T-helper 2 cell (primary cell): ENCODE measurements around the gene CEP85.
A peak's percentile ranks its signal among the peaks of the same experiment; 100 is the strongest.
"Not testable (repeated sequence)": the region's sequence is repeated elsewhere in the genome, so short reads cannot be mapped to it uniquely, and the experiment has no call there.

Experiments used
- DNase-seq, 5 experiments: peaks; one replicate each; pipeline versions ENCODE4 v3.0.0 to v3.0.0-alpha.2; 2012 to 2022

The CEP85 gene

DNA sequence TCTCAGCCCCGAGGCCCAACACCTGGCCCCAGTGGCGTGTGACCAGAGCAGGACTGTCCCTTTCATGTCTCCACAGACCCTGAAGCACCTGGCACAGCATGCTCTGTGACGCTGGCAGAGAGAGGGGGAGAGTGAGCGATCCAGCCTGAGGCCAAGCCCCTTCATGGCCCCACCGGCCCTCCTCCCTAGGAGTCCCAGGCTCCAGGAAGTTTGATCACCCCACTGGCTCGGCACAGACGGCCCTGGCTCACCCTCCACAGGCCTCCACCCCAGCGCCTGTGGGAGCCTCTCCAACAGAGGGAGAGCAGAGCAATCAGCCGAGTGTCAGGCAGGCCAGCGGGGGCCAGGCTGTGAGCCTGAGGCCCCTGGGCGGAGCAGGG, 56.9 kb downstream of the CEP85 start:
- DNase-seq = no peak

DNA sequence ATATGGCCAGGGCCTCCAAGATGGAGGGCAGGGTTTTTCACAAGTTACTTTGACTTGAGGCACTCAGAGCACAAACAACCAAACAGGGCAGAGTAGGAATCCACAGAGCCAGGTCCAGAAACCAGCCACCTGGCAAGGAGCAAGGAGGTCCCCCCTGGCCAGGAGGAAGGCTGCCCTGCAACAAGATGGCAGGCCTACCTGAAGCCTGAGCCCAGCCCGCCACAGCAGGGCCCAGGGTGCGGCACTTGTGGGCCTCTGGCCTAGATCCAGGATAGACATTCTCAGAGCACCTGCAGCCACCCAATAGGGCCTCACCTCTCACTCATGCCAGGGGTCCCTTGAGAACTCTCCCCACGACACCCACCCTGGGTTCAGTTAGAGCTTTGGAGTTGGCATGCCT, 57.4 kb downstream of the CEP85 start:
- DNase-seq = no peak

DNA sequence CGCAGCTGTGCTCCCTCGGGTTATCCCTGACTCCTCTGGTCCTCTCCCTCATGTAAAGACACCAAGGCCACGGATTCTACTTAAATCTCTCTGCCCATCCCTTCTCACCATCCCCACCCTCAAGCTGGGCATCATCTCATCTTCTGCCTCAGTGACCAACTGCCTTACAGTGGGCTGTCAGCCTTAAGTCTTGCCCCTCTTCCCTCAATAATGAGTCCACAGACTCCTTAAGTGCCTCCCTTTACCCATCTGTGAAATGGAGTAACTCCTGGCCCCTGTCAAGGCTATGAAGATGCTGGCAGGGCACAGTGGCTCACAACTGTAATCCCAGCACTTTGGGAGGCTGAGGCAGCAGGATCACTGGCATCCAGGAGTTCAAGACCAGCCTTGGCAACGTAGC, 57.9 kb downstream of the CEP85 start:
- no peak for DNase-seq

DNA sequence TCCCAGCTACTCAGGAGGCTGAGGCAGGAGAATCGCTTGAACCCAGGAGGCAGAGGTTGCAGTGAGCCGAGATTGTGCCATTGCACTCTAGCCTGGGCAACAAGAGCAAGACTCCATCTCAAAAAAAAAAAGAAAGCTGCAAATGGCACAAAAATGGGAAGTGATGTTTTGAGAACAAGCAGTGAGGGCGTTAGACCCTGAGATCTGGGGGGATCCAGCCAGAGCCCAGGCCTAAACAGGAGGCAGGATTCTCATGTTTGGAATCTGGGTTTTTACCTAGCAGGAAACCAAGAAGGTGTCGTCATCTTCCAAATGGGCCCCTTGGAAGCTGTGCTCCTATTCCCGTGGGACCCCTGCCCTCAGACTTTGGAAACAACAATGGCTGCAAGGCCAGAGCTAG, 58.7 kb downstream of the CEP85 start:
- DNase-seq = not testable (repeated sequence)

DNA sequence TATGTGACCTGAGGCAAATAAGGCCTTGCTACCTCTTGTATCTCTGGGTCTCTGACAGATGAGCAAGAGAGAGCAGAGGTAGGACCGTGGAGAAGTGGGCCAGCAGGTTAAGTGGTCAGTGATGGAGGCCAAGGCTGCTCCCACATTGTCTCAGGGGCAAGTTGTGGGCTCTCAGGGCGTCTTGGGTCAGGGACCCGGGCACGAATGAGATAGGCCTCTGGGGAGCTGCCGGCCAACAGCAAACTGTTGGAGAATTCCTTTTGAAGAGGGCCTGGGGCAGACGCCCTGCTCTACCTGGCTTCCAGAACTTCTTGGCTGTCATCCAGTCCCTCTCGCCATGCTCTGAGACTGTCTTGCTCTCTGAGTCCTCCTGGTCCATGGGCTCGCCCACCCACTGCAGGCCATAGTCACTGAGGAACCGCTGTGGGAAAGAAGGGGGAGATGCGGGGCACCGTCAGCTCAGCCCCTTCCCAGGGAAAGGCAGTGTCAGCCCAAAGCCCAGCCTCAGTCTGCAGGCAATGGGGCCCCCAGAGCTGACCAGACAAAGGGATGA, 60.0 kb downstream of the CEP85 start:
- DNase-seq = no peak

DNA sequence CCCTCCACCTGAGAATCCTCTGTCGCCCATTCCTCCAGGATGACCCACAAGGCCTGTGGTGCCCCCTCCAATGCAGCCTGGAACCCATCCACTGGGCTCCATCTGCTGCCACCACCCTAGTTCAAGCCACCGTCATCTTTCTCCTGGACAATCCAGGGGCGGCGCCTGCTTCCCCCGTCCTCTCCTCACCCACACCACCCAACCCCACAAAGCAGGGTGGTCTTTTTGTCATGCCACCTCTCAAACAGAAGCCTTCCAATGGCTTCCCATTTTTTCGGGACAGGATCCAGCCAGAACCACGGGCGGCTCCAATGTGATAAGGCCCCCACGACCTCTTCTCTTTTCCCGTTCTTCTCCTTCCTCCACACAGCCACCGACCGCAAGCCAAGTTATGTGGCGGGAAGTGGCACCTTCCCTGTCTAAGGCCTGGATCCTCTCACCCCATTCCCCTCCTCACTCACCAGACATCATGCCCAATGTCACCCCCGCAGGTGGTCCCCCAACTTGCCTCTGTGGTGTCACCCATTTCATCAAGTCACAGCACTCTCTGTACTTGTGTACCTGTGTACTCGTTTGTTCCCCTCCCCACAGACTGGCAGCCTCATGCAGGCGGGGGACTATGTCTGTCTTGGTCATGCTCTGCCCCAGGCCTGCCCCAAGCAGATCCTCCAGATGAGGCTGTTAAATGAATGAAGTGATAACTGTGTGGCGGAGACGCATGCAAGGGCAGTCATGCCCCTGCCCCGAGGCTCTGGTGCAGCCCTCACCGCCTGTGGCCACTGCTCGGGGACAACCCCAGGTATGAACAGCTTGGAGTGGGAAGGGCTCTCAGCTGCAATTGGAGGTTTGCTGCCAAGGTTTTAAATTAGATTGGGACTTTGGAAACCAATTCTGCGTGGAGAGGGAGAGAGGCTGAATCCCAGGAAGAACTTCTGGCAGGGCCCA, 61.5 kb downstream of the CEP85 start:
- no peak for DNase-seq

DNA sequence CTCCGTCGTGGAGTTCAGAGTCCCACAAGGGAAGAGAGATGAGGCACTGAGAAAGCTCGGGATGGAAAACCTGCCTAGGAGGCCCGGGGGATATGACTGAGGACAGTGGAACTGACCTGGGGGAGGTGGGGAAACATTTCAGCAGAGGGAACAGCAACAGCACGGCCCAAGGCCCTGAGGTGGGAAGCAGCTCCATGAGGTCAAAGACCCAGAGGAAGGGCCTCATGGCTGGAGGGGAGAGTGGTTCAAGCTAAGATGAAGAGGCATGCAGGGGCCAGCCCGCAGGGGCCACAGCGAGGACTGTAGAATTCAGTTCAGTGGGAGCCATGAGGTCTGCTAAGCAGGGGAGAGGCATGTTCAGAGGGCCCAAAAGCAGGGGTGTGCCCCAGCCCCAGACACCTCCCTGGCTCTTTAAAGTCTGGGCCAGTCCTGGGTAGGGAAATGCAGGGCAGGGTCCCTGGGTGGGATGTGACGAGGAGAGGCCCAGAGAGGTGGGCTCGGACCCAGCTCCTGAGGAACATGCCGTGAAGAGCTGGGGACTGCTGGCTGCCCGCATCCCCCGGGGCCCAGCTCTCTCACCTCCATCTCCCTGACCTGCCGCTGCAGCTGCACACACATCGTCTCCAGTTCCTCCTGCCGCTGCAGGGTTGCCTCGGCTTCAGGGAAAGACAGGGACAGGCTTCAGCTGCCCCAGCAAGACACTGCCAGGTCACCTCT, 62.5 kb downstream of the CEP85 start:
- DNase-seq = no peak

DNA sequence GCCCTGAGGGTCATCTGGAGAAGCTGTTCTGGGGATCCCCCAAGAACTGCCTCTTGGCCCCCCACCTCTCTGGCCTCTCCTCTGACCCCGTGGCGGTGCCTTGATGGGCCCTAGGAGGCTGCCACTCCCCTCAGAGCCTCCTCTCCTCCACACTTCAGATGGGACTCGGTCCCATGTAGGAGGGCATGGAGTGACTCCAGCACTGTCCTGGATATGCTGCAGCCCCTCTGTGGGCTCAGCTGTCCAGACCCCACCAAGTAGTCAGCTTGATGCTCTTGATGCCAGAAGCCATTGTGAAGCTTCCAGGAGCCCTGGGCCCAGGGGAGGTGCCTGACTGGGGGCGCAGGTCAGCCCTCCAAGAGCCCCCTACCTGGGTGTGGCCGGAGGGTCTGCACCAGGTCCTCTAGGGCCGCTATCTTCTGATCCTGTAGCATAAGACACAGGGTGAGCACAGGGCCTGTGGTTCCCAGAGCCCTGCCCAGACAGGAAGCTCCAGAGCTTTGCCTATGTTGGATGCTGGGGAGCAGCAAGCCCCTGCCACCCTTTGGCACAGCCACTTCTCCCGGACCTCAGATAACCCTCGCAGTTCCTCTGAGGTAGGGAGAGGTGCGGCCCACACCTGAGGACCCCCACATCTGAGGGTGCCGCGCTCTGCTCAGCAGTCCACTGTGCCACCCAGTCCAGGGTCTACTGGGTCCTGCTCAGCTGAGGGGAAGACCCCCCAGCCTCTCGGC, 63.2 kb downstream of the CEP85 start:
- DNase-seq = no peak

DNA sequence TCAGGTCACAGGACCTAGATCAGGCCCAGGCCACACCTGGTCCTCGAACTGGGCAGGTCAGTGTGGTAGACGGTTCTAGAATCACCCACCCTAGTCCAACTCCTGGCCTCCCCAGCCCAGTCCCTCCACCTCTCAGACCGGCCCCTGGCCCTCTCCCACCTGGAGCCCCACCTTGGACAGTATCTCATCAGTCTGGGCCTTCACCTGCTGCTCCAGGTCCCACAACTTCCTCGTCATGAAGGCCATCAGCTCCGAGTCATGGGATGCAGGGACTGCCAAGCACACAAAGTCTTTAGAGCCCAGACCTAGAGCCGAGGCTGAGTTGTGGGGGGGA, 63.8 kb downstream of the CEP85 start:
- DNase-seq = no peak

DNA sequence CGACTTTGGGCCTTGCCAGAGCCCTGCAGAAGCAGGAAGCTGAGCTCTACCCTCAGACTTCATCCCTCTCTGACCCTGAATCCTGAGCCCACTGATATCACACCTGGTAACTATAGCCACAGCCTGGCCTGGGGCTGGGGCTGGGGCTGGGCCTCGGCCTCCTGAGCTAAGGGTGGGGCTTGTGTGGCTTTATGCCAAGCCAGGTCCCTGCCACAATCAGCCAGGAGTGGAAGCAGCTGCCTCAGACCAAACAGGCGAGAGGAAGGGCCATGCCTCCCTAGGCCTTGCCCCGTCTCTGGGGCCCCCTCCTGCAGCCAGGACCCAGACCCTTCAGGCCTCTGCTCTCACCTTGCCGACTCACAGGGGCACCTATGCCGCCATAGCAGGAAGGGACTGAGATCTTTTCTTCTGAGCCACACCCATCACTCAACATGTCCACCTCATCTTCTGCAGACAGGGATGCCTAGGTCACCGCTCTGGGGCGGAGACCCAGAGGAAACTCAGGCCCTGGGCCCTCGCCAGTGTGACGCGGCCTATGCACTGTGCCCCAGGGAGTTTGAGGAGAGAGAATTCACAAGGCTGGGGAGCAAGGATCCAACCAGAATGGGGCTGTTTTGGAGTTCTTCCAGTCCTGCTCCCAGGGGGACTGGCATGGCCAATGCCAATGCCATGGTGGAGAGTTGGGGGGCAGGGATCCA, 66.7 kb downstream of the CEP85 start:
- DNase-seq = no peak

DNA sequence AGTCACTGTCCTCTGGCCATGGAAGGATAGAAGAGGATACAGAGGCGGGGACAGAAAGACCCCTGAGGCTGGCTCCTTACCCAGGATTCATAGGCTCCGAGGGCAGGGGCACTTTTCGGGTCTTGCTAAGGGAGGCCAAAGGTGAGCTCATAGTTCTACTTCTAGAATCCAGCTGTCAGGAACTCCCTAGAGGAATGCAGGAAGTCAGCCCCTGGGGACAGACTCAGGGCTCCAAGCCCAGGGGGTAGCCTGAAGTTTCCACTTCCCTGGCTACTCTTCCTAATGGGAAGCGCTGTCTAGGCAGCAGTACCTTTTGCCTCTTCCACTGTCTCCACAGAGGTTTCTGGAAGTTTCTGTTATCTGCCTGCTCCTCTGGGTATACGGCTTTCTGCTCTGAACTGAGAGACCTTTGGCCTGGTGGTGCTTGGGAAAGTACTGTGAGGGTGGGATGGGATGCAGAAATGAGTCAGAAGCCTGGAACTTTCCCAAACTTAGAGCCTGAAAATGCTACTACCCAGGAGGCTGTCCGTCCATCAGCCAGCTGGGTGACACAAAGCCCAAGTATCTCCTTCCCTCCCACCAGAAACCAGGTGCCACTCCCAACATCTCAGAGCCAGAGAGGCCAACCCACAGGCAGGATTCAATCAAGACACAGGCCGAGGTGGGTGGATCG, 68.9 kb downstream of the CEP85 start:
- DNase-seq = no peak

DNA sequence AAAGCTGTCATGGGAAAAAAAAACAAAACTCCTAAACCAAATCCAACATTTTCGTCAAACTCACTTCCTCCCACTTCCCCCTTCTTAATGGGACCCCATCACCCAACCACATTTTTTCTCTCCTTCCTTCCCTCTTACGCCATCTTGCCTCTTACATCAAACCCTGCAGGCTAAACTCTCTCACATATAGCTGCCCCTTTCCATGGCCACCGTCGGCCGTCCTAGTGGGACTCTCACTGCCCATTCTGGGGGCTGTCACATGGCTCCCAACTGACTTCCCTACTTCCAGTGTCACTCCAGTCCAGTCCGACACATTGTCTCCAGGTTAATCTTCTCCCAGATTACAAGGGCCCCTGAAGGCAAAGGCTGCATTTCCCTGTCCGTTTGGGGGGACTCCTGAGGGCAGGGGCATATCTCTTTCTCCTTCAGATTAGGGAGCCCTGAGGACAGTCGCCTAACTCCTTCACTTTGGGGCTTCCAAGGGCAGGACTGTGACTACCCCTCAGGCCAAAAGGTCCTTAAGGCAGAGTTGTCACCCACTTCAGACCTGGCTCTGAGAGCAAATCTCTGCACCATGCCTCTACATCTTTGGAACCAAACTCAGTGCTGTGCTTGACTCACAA, 71.8 kb downstream of the CEP85 start:
- DNase-seq = no peak

DNA sequence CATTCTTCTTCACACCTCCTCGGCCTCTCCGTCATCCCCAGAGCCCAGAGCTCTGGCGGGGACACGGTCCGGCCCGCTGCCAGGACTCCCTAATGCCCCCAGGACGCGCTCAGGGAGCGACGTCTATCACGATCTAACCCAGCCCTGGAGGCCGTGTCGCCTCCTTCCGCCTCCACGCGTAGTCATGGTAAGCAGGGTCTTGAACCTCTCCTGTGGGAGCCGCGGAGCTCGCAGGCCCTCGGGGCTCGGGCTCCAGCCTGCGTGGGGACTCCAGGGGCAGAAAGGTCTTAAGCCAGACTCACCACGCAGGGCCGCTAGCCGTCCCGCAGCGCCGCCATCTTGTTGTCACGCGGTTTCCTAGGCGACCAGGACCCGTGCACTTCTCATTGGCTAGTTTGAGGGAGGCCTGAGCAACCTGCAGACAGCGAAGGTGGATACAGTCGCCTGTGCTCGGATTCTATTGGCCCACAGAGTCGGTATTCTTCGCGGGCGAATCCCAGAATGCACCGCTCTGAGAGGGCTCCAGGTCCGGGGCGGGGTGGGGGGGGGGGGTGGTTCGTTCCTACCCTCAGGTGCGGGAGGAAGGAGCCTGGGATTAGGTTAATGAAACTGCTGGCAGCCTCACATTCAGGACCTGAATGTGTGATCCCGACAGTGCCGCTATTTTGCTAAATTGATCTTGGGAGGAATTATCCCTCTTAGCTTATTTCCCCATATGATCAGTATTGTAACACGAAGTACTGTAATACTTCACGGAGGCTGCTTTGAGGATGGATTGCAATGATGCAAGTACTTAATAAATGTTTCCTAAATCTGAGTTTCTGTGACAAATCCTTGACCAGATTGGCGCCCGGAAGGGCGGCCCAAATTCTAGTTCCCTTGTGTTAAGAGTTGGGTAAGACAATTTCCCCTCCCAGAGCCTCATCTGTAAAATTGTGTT, 72.6 kb downstream of the CEP85 start, which contains the start of gene UBXN11:
Gene UBXN11, minus strand, starts transcription at position 347 of the 940 bp plus-strand sequence. CDS start 3,753 bp downstream, outside the sequence.
- peak; percentile 74 to 98 (median 90) for DNase-seq

DNA sequence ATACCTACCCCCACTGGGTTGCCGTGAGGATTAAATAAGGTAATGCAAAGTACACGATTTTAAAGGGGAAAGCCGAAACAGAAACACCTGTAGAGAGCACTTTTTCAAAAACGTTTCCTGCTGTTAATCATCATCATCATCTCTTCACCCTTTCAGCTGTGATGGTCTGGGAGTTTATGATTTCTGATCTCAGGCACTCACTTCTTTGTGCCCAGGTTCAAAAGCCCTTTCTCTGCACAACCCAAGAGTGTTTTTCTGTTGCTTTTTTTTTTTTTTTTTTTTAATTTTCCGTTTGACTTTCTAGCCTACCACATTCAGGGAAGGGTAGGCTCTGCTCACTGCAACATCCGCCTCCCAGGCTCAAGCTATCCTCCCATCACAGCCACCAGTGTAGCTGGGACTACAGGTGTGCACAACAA, 73.4 kb downstream of the CEP85 start:
- DNase-seq = peak in 1 of 5 experiments; percentile 67

DNA sequence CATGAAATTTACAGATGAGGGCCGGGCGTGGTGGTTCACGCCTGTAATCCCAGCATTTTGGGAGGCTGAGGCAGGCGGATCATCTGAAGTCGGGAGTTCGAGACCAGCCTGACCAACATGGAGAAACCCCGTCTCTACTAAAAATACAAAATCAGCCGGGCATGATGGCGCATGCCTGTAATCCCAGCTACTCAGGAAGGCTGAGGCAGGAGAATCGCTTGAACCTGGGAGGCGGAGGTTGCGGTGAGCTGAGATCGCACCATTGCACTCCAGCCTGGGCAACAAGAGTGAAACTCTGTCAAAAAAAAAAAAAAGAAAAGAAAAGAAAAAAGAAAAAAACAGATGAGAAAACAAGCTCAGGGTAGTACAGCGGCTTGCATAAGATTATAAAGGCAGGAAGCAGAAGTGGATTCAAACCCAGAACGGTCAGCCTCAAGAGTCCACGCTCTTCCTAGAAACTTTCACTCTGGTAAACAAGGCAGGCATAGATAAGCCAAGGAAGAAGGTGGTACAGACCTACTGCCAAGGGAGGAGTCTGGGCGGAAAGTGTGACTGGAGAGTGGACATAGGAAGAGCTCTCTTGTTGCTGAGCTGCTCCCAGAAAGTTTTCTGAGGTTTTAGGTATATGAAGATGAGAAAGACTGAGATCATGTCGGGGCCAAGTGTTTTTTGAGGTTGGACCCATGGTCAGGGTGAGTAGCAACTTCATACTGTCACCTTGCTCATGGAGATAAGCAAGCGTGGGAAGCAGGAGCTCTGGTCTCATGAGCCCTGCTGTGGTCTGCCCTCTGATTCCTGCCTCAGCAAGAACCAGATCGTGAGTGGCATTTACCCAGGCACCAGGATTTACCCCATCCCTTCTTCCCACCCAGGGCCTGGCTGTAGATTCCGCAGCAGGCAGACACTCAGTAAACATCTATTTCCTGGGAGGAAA, 74.2 kb downstream of the CEP85 start:
- peak in 1 of 5 experiments; percentile 52 for DNase-seq

DNA sequence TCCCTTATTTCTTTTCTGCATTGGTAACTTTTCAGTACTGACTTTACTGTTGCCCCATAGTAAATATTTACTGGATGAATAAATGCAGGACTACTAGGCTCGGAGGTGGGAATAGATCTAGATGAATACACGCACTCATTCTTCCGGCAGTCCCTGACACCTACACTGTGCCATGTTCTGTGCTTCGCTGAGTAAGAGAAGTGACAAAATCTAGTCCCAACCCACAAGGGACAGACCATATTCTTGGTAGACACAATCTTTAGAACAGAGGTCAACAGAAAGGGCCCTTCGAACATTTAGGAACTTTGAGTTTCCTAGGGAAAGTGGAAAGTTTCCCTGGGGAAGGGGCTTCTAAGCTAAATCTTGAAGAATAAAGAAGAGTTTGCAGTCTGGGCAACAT, 80.5 kb downstream of the CEP85 start:
- no peak for DNase-seq

DNA sequence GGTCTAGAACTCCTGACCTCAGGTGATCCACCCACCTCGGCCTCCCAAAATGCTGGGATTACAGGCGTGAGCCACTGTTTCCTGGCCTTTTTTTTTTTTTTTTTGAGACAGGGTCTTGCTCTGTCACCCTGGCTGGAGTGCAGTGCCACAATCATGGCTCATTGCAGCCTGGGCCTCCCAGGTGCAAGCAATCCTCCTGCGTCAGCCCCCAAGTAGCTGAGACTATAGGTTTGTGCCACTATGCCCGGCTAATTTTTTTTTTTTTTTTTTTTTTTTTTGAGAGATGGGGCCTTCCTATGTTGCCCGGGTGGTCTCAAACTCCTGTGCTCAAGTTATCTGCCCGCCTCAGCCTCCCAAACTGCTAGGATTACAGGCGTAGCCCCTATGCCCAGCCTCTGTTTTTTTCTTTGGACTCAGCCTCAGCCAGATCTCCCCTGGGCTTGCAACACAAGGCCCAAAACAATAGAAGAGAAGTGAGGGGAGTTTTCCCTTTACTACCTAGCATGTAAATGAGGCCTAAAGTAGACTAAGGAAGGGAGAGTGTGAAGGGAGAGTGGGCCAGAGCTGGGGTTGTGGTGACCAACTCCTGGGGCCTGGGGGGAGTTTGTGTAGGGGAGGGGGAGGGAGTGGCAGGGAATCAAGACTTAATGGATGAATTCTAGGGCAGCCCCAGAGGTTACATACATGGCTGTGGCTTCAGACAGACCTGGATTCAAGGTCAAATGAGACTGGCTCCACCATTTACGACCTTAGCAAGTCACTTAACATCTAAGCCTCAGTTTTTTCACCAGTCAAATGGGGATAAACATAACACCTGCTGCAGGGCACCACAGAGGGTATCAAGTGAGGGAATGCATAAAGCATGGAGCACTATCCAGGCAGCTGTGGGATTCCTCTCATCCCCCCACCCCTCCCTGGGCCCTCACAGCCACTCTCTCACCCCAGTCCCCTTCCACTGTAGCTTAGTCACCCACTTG, 82.2 kb downstream of the CEP85 start:
- DNase-seq = no peak

DNA sequence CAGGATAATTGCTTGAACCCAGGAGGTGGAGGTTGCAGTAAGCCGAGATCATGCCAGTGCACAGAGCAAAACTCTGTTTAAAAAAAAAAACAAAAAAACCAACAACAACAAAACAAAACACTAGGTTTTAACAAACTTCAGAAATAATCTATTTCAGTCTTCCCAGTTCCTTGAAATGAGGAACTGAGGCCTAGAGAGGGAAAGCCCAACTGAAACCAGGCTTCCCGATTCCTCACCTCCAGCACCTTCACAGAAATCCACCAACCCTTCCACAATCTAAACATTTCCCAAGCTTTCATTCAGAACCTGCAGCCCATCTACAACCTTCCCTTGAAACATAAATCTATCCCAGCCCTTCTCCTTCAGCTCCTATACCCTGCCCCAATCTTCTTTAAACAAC, 83.1 kb downstream of the CEP85 start:
- no peak for DNase-seq
